AG09319 (cell line): ENCODE measurements around the gene SPHK2.

Experiments used
- DNase-seq: peaks from one replicate; pipeline ENCODE4 v3.0.0-alpha.2; 2010; ENCODE audit warnings: low read depth; ENCODE audit errors: extremely low read depth
- CTCF ChIP-seq: IDR thresholded peaks from 2 replicates; pipeline ENCODE4 v1.5.1; 2011; ENCODE audit warnings: low read depth, mild to moderate bottlenecking, inconsistent platforms, low read length, moderate library complexity

SPHK2 gene

GRCh38 chr19:48660852-48661710 is 41.8 kb downstream of the SPHK2 start:
- no peak for TF ChIP-seq CTCF
- DNase-seq = peak; percentile 38

GRCh38 chr19:48661711-48662090 is 42.4 kb downstream of the SPHK2 start:
- no peak for TF ChIP-seq CTCF

GRCh38 chr19:48663667-48664066 is 44.4 kb downstream of the SPHK2 start:
- no peak for DNase-seq
- TF ChIP-seq CTCF = no peak

More at GRCh38 chr19:48661711-48662090, 42.4 kb downstream of the SPHK2 start:
- no peak for DNase-seq

GRCh38 chr19:48664476-48664875 is 45.2 kb downstream of the SPHK2 start:
- DNase-seq = no peak
- TF ChIP-seq CTCF = no peak

- no peak for TF ChIP-seq CTCF
- no peak for DNase-seq
Observed at GRCh38 chr19:48665786-48666185, 46.5 kb downstream of the SPHK2 start.

- no peak for TF ChIP-seq CTCF
Observed at GRCh38 chr19:48668332-48668731, 49.0 kb downstream of the SPHK2 start.

GRCh38 chr19:48668761-48669160 is 49.5 kb downstream of the SPHK2 start:
- no peak for TF ChIP-seq CTCF
- DNase-seq = no peak

More at GRCh38 chr19:48668332-48668731, 49.0 kb downstream of the SPHK2 start:
- DNase-seq = no peak
